K562 (cell line): ENCODE measurements around the gene APC. TPM values are rescaled to one million over a fixed set of nuclear protein-coding genes. Genes with fewer than 3 reads are reported as not detected.

Source experiments
- CBFA2T2 ChIP-seq: fragments of 450-650 bp; conservative IDR thresholded peaks from 2 replicates; pipeline ENCODE4 v1.6.1; 2017; ENCODE audit warnings: mild to moderate bottlenecking
- CHCHD3 ChIP-seq: fragments of 250-450 bp; sonication (Bioruptor Pico); IDR thresholded peaks from 2 replicates; pipeline ENCODE4 v2.1.2; 2022; ENCODE audit warnings: mild to moderate bottlenecking
- CTCF ChIP-seq, 3 experiments: IDR thresholded peaks in 2 of 3; conservative IDR thresholded peaks in 1 of 3; 2 replicates each; pipeline ENCODE4 v1.5.1; 2011 to 2012; ENCODE audit warnings: low read length in 3 of 3, mild to moderate bottlenecking in 3 of 3, control low read depth in 2 of 3, improper control_type of control experiment in 1 of 3, inconsistent platforms in 1 of 3, low read depth in 1 of 3, mixed read lengths in 1 of 3, moderate library complexity in 1 of 3; ENCODE audit not compliant: insufficient read depth in 2 of 3
- E2F6 ChIP-seq, 2 experiments: IDR thresholded peaks; 2 replicates each; pipeline ENCODE4 v1.6.1; 2011; ENCODE audit warnings: borderline replicate concordance in 1 of 2, control low read depth in 1 of 2, low read depth in 1 of 2, low read length in 1 of 2, mild to moderate bottlenecking in 1 of 2, mixed read lengths in 1 of 2, moderate library complexity in 1 of 2; ENCODE audit not compliant: insufficient read depth in 1 of 2, insufficient read length in 1 of 2, poor library complexity in 1 of 2, severe bottlenecking in 1 of 2; ENCODE audit errors: extremely low read depth in 1 of 2
- FOXA3 ChIP-seq, 2 experiments: fragments of 450-650 bp in 1 of 2; sonication (generic) in 1 of 2; formaldehyde crosslinking; IDR thresholded peaks in 1 of 2; conservative IDR thresholded peaks in 1 of 2; 2 replicates each; pipeline versions ENCODE4 v1.4.0 to v1.8.0; 2020 to 2022; ENCODE audit warnings: mild to moderate bottlenecking in 2 of 2, missing genetic modification reagents in 1 of 2
- GTF2A2 ChIP-seq: IDR thresholded peaks from 2 replicates; pipeline ENCODE4 v1.6.1; 2016; ENCODE audit warnings: mild to moderate bottlenecking, missing genetic modification characterization, missing compliant biosample characterization
- ID3 ChIP-seq, 2 experiments: fragments of 250-450 bp in 1 of 2; fragments of 450-650 bp in 1 of 2; sonication (Bioruptor Pico) in 1 of 2; IDR thresholded peaks; 2 replicates each; pipeline versions ENCODE4 v1.6.1 to v1.8.0; 2016 to 2021; ENCODE audit warnings: mild to moderate bottlenecking in 2 of 2, moderate library complexity in 2 of 2, missing compliant biosample characterization in 1 of 2, missing genetic modification characterization in 1 of 2
- JUND ChIP-seq, 2 experiments: IDR thresholded peaks; 2 replicates in 1 of 2; 3 replicates in 1 of 2; pipeline ENCODE4 v1.6.1; 2011; ENCODE audit warnings: borderline replicate concordance in 2 of 2, low read depth in 2 of 2, low read length in 2 of 2, improper control_type of control experiment in 1 of 2, missing biosample characterization in 1 of 2, missing genetic modification characterization in 1 of 2, missing genetic modification reagents in 1 of 2
- KLF6 ChIP-seq: fragments of 250-450 bp; sonication (Bioruptor Pico); IDR thresholded peaks from 2 replicates; pipeline ENCODE4 v1.4.0; 2020; ENCODE audit warnings: mild to moderate bottlenecking, moderate library complexity, borderline replicate concordance
- MTA1 ChIP-seq: fragments of 450-650 bp; IDR thresholded peaks from 2 replicates; pipeline ENCODE4 v1.6.1; 2017; ENCODE audit warnings: borderline replicate concordance
- NUFIP1 ChIP-seq: fragments of 450-650 bp; IDR thresholded peaks from 2 replicates; pipeline ENCODE4 v1.6.1; 2018; ENCODE audit not compliant: partially characterized antibody
- SUPT5H ChIP-seq: fragments of 450-650 bp; IDR thresholded peaks from 2 replicates; pipeline ENCODE4 v1.6.1; 2016
- ZBTB49 ChIP-seq: sonication (generic); formaldehyde crosslinking; IDR thresholded peaks from 2 replicates; pipeline ENCODE4 v1.8.0; 2022; ENCODE audit warnings: missing genetic modification reagents, mild to moderate bottlenecking, borderline replicate concordance
- ZFP30 ChIP-seq: fragments of 250-450 bp; sonication (Bioruptor Pico); IDR thresholded peaks from 2 replicates; pipeline ENCODE4 v1.8.0; 2022; ENCODE audit warnings: moderate library complexity, mild to moderate bottlenecking, inconsistent platforms, borderline replicate concordance
- ZNF311 ChIP-seq: fragments of 250-450 bp; sonication (Bioruptor Pico); IDR thresholded peaks from 2 replicates; pipeline ENCODE4 v1.4.0; 2020; ENCODE audit warnings: mild to moderate bottlenecking, moderate library complexity
- ZNF764 ChIP-seq: fragments of 250-450 bp; sonication (Bioruptor Pico); IDR thresholded peaks from 2 replicates; pipeline ENCODE4 v1.4.0; 2020; ENCODE audit warnings: low read depth, mild to moderate bottlenecking, moderate library complexity
- polyA plus RNA-seq, 8 experiments: library from polyadenylated mRNA; depleted of rRNA in 4 of 8; stranded (reverse) in 5 of 8; unstranded in 3 of 8; fragments of >200 nt; fragmentation: Nextera tagmentation in 2 of 8; fragmentation: Illumina TruSeq in 1 of 8; extraction: Ambion mirVana in 2 of 8; extraction: Trizol in 1 of 8; gene quantifications; 2 replicates each; pipeline versions ENCODE4 v1.2.1 to v1.2.3, GENCODE V29; 2011 to 2014; ENCODE audit warnings: inconsistent platforms in 1 of 8, missing spikeins in 1 of 8
- total RNA-seq, 7 experiments: library from RNA; depleted of rRNA in 6 of 7; stranded (reverse); fragments of >200 nt in 6 of 7; fragmentation: Illumina TruSeq in 2 of 7; extraction: Trizol in 2 of 7; gene quantifications; 2 replicates each; pipeline versions ENCODE4 v1.2.1 to v1.2.3, GENCODE V29; 2011 to 2021; ENCODE audit warnings: low replicate concordance in 1 of 7

Gene APC
- total and polyA plus RNA-seq, 9 of the 15 experiments (the other 6 are each of a cell fraction or from before 2014, with no cell fraction given): 5.7 to 29.5 (median 15.4) TPM

- TF ChIP-seq ZFP30 (CRISPR knock-in tag) (no peak), ZNF311 (no peak), KLF6 (CRISPR knock-in tag) (no peak), CBFA2T2 (peak; percentile 38; the same call in 1 of the 2 replicates), SUPT5H (no peak), E2F6 (IDR thresholded peaks at IDR 0.05; ENCODE audit: borderline replicate concordance in 1 of 2, extremely low read depth in 1 of 2, insufficient read depth in 1 of 2, insufficient read length in 1 of 2, low read depth in 1 of 2, low read length in 1 of 2, poor library complexity in 1 of 2, severe bottlenecking in 1 of 2) (no peak), NUFIP1 (no peak), CTCF (IDR thresholded peaks at IDR 0.05 in 2 of 3, conservative IDR thresholded peaks at IDR 0.05 in 1 of 3; ENCODE audit: insufficient read depth in 2 of 3, low read depth in 1 of 3, low read length in 3 of 3) (no peak), CHCHD3 (no peak), MTA1 (no peak), ZNF764 (CRISPR knock-in tag) (no peak), ID3 (CRISPR knock-in tag; IDR thresholded peaks at IDR 0.05) (no peak), ID3 (tag; IDR thresholded peaks at IDR 0.05) (peak; percentile 73; the same call in 1 of the 2 replicates), GTF2A2 (no peak), JUND (IDR thresholded peaks at IDR 0.05; ENCODE audit: borderline replicate concordance, low read depth, low read length) (no peak), JUND (tag; IDR thresholded peaks at IDR 0.05; ENCODE audit: borderline replicate concordance, low read depth, low read length) (peak; percentile 39; the same call in 1 of the 3 replicates), ZBTB49 (no peak), FOXA3 (CRISPR knock-in tag; conservative IDR thresholded peaks at IDR 0.05 in 1 of 2, IDR thresholded peaks at IDR 0.05 in 1 of 2) (peak in 1 of 2 experiments; percentile 68; a peak in 1 of 4 replicates)
These were observed 58.4 kb downstream of the APC start (continued) for GRCh38 chr5:112795944-112796678.
